Neural progenitor cell (in vitro differentiated cells): ENCODE results near the gene PCNX2. TPM values are rescaled to one million over a fixed set of nuclear protein-coding genes. Genes with fewer than 3 reads are reported as not detected.
A peak's percentile ranks its signal among the peaks of the same experiment; 100 is the strongest.

Experiments
- DNase-seq: peaks from one replicate; pipeline ENCODE4 v3.0.0-alpha.2; 2016; ENCODE audit warnings: low spot score
- H2AFZ ChIP-seq: fragments of 200-600 bp; sonication (generic); replicated peaks from 2 replicates; pipeline ENCODE4 v1.6.1; 2016; ENCODE audit warnings: antibody characterized with exemption
- H3F3A ChIP-seq: fragments of 200-600 bp; sonication (generic); 2 replicates; pipeline ENCODE4 v1.6.1; 2016; ENCODE audit warnings: antibody characterized with exemption, low read depth
- H3K27ac ChIP-seq: fragments of 200-600 bp; sonication (generic); 2 replicates; pipeline ENCODE4 v1.5.1; 2016; ENCODE audit warnings: mild to moderate bottlenecking
- H3K27me3 ChIP-seq: fragments of 200-600 bp; sonication (generic); 2 replicates; pipeline ENCODE4 v1.6.1; 2016; ENCODE audit warnings: mild to moderate bottlenecking, moderate library complexity
- H3K36me3 ChIP-seq: fragments of 200-600 bp; sonication (generic); 2 replicates; pipeline ENCODE4 v1.5.1; 2016
- H3K4me1 ChIP-seq: fragments of 200-600 bp; sonication (generic); 2 replicates; pipeline ENCODE4 v1.6.1; 2016; ENCODE audit warnings: mixed run types
- H3K4me2 ChIP-seq: fragments of 200-600 bp; sonication (generic); 2 replicates; pipeline ENCODE4 v1.6.1; 2016
- H3K4me3 ChIP-seq: fragments of 200-600 bp; sonication (generic); 2 replicates; pipeline ENCODE4 v1.5.1; 2016
- H3K79me2 ChIP-seq: fragments of 200-600 bp; sonication (generic); 2 replicates; pipeline ENCODE4 v1.6.1; 2016; ENCODE audit warnings: low read depth
- H3K9ac ChIP-seq: fragments of 200-600 bp; sonication (generic); 2 replicates; pipeline ENCODE4 v1.6.1; 2016
- H3K9me3 ChIP-seq: fragments of 200-600 bp; sonication (generic); 2 replicates; pipeline ENCODE4 v1.5.1; 2016; ENCODE audit warnings: low read depth
- H4K20me1 ChIP-seq: fragments of 200-600 bp; sonication (generic); 2 replicates; pipeline ENCODE4 v1.6.1; 2016; ENCODE audit warnings: low read depth
- H3K27ac Mint-ChIP-seq: 3 replicates; pipeline ENCODE4 v1.8.0; 2021; ENCODE audit warnings: mixed read lengths
- H3K27me3 Mint-ChIP-seq: 2 replicates; pipeline ENCODE4 v1.8.0; 2022; ENCODE audit warnings: low read depth, mild to moderate bottlenecking, inconsistent platforms, moderate library complexity, mixed read lengths; ENCODE audit not compliant: insufficient read depth
- H3K36me3 Mint-ChIP-seq: 3 replicates; pipeline ENCODE4 v1.8.0; 2021; ENCODE audit warnings: mixed read lengths
- H3K4me1 Mint-ChIP-seq: 3 replicates; pipeline ENCODE4 v1.8.0; 2021; ENCODE audit warnings: mixed read lengths
- H3K4me3 Mint-ChIP-seq: 3 replicates; pipeline ENCODE4 v1.8.0; 2021; ENCODE audit warnings: mild to moderate bottlenecking, moderate library complexity, mixed read lengths
- H3K9me3 Mint-ChIP-seq: 3 replicates; pipeline ENCODE4 v1.8.0; 2020; ENCODE audit warnings: mixed read lengths
- EZH2 ChIP-seq: fragments of 200-600 bp; sonication (generic); IDR thresholded peaks from 2 replicates; pipeline ENCODE4 v1.6.1; 2017; ENCODE audit warnings: antibody characterized with exemption, mild to moderate bottlenecking, moderate library complexity
- EZH2phosphoT487 ChIP-seq: fragments of 200-600 bp; sonication (generic); IDR thresholded peaks from 2 replicates; pipeline ENCODE4 v1.6.1; 2017; ENCODE audit warnings: antibody characterized with exemption
- total RNA-seq: library from RNA; depleted of rRNA; stranded (reverse); fragments of >200 nt; gene quantifications from 2 replicates; pipeline ENCODE4 v1.2.3, GENCODE V29; 2015; ENCODE audit warnings: low replicate concordance
- TF ChIP-seq, protein P1 (sequence below): fragments of 200-600 bp; sonication (generic); IDR thresholded peaks from 2 replicates; pipeline ENCODE4 v1.5.1; 2017; ENCODE audit warnings: antibody characterized with exemption, mild to moderate bottlenecking

Gene PCNX2
- total RNA-seq, 1 donor from 2014 or later = 30.8 TPM

DNA sequence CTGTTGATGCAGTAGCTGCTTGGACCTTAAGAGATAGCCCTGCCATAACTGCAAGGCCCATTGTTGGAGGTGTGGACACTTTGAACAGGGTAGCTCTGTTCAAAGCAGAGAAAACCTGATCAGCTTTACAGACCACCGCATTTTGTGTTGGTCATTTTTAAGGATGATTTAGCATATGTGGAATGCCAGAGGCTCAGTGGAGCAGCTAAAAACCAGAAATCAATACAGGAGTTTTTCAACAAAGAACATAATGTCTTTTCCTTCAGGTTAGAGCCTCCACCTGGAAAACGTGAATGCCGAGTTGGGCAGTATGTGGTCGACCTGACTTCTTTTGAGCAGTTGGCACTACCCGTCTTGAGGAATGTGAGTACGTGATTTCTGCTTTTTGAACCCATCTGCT lies 339.4 kb downstream of the PCNX2 start:
- Mint-ChIP-seq H3K4me3 (no peak overlapping the region), H3K4me1 (peaks cover 26% of the 10 kb centered on the region), H3K36me3 (peaks cover 43% of the 10 kb centered on the region), H3K27ac (no peak overlapping the region), H3K9me3 (peaks cover 10% of the 10 kb centered on the region), H3K27me3 (no peaks in the 10 kb centered on the region)
- Histone ChIP-seq H3K9ac (no peak overlapping the region), H3K4me3 (no peak overlapping the region), H2AFZ (no peak overlapping the region), H3K27ac (no peak overlapping the region), H4K20me1 (peaks cover 3% of the 10 kb centered on the region), H3K9me3 (no peaks in the 10 kb centered on the region), H3K4me1 (peaks cover 18% of the 10 kb centered on the region), H3K27me3 (no peaks in the 10 kb centered on the region), H3K4me2 (no peak overlapping the region), H3F3A (no peaks in the 10 kb centered on the region), H3K36me3 (peaks cover 16% of the 10 kb centered on the region), H3K79me2 (peaks cover 62% of the 10 kb centered on the region)
- DNase-seq = no peak
- TF ChIP-seq EZH2phosphoT487 (no peak), EZH2 (no peak)
- TF ChIP-seq, protein P1, sequence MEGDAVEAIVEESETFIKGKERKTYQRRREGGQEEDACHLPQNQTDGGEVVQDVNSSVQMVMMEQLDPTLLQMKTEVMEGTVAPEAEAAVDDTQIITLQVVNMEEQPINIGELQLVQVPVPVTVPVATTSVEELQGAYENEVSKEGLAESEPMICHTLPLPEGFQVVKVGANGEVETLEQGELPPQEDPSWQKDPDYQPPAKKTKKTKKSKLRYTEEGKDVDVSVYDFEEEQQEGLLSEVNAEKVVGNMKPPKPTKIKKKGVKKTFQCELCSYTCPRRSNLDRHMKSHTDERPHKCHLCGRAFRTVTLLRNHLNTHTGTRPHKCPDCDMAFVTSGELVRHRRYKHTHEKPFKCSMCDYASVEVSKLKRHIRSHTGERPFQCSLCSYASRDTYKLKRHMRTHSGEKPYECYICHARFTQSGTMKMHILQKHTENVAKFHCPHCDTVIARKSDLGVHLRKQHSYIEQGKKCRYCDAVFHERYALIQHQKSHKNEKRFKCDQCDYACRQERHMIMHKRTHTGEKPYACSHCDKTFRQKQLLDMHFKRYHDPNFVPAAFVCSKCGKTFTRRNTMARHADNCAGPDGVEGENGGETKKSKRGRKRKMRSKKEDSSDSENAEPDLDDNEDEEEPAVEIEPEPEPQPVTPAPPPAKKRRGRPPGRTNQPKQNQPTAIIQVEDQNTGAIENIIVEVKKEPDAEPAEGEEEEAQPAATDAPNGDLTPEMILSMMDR = no peak

DNA sequence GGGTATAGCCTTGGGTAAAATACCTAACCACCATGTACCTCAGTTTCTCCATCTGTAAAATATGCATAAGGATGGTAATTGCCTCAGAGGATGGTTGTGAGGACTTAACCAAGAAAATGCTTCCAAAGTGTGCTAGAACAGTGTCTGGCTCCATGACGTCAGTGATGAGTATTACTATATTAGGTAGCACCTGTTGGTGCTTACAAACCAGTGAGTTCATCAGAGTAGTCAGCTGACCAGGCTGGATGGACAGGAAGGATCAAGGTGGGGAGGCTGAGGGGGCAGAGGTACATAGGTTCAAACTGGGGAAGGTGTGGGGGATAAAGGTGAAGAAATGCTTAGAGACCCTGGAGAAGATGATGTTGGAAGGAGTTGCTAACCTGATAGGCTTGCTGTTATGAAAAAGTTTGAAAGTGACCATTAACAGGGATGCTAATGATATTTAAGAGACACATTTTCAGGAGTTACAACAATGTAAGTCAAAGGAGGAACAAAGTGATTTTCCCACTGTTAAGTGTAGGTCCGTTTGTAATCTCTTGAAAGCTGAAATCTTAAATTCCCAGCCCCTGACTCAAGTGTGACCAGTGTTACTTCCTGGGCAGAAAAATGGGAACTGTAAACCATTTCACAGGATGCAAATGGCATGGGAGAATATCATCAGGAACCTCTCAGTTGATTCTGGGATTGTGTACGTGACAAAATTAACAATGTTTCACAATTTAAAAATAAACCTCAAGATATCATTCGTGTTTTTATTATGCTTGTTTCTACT lies 340.7 kb downstream of the PCNX2 start:
- H3K4me3 ChIP-seq = no peak overlapping the region
- Mint-ChIP-seq H3K9me3 (peaks cover 10% of the 10 kb centered on the region), H3K27me3 (peaks cover 4% of the 10 kb centered on the region), H3K36me3 (peaks cover 40% of the 10 kb centered on the region), H3K27ac (no peak overlapping the region), H3K4me3 (no peak overlapping the region), H3K4me1 (peaks cover 28% of the 10 kb centered on the region)
- no peak overlapping the region for H2AFZ ChIP-seq
- H3K4me1 ChIP-seq = peaks cover 18% of the 10 kb centered on the region
- H4K20me1 ChIP-seq = peaks cover 3% of the 10 kb centered on the region
- H3K4me2 ChIP-seq = no peak overlapping the region
- no peaks in the 10 kb centered on the region for H3K9me3 ChIP-seq
- H3K36me3 ChIP-seq = peaks cover 16% of the 10 kb centered on the region
- TF ChIP-seq EZH2phosphoT487 (no peak), EZH2 (no peak)
- TF ChIP-seq, protein P1 = no peak
- H3F3A ChIP-seq = no peaks in the 10 kb centered on the region
- H3K27me3 ChIP-seq = no peaks in the 10 kb centered on the region
- no peak overlapping the region for H3K9ac ChIP-seq
- no peak overlapping the region for H3K27ac ChIP-seq
- peaks cover 65% of the 10 kb centered on the region for H3K79me2 ChIP-seq
- no peak for DNase-seq

GRCh38 chr1:232952514-232953499 lies 342.7 kb downstream of the PCNX2 start:
- peaks cover 12% of the 10 kb centered on the region for H3K36me3 ChIP-seq
- peaks cover 18% of the 10 kb centered on the region for H3K4me1 ChIP-seq
- TF ChIP-seq EZH2phosphoT487 (no peak), EZH2 (no peak)
- TF ChIP-seq, protein P1 = peak; percentile 68

More at GRCh38 chr1:232952514-232953499, 342.7 kb downstream of the PCNX2 start:
- Histone ChIP-seq H3K27me3 (no peaks in the 10 kb centered on the region), H3K4me3 (peak overlapping the region; percentile 89), H4K20me1 (peaks cover 3% of the 10 kb centered on the region), H3K9ac (no peak overlapping the region), H2AFZ (no peak overlapping the region), H3K27ac (no peak overlapping the region), H3F3A (no peaks in the 10 kb centered on the region), H3K9me3 (no peaks in the 10 kb centered on the region), H3K79me2 (peaks cover 65% of the 10 kb centered on the region), H3K4me2 (peak overlapping the region; percentile 90)
- peak overlapping the region; percentile 98 for H3K4me3 Mint-ChIP-seq
- no peak overlapping the region for H3K27ac Mint-ChIP-seq
- peak; percentile 83 for DNase-seq
- H3K9me3 Mint-ChIP-seq = peaks cover 3% of the 10 kb centered on the region
- peaks cover 22% of the 10 kb centered on the region for H3K36me3 Mint-ChIP-seq
- peaks cover 39% of the 10 kb centered on the region for H3K4me1 Mint-ChIP-seq
- peaks cover 4% of the 10 kb centered on the region for H3K27me3 Mint-ChIP-seq
